Fibroblast of villous mesenchyme (primary cell): ENCODE measurements around the gene ZCCHC2. TPM values are rescaled to one million over a fixed set of nuclear protein-coding genes. Genes with fewer than 3 reads are reported as not detected.

Source experiments
- DNase-seq: peaks from one replicate; pipeline ENCODE4 v3.0.0-alpha.2; 2010; ENCODE audit warnings: low read depth
- H3K4me3 ChIP-seq: 2 replicates; pipeline ENCODE4 v1.5.1; 2011; ENCODE audit warnings: low read depth, mild to moderate bottlenecking, low read length
- total RNA-seq: library from RNA; depleted of rRNA; stranded (reverse); fragments of >200 nt; gene quantifications from 2 replicates; pipeline ENCODE4 v1.2.3, GENCODE V29; 2012
- TF ChIP-seq, protein P1 (sequence below): IDR thresholded peaks from 2 replicates; pipeline ENCODE4 v1.5.1; 2012; ENCODE audit warnings: low read depth, mild to moderate bottlenecking, low read length; ENCODE audit not compliant: insufficient read depth

Gene ZCCHC2
- total RNA-seq, 1 donor: 9.5 TPM

DNA sequence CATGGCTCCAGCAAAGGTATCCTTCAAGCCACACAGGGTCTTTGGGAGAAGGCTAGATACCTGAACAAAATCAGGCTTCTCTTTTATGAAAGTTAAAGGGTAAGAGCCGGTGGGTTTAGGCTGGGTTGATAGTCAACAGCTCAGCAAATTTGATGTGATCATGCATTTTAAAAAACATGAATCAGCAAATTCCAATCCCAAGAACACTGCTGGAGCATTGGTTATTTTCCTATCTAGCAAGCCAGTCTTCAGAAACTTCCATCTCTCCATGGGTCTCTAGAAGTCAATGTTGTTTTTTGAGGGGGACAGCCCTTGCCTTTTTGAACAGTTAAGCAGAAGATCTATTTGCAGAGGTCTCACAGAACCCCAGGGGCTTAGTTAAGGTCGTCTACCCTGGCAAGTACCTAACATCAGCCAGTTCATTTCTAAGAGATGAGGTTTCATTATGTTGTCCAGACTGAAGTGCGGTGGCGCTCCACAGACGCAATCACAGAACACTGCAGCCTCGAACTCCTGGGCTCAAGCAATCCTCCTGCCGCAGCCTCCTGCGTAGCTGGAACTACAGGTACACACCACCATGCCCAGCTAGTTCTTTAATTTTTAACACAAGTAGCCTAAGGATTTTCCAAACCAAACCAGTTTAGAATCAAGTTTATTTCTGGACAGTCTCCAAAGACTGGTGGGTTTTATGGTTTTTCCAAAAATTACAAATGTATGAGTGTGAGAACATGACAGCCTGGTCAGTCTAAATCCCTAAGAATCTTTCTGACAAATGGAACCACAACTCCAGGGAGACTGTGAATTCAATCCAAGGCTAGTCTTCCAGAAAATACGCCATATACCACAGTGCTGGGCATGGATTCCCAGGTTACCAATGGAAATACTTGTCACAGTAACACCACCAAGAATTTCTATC is 4.1 kb upstream of the ZCCHC2 start:
- TF ChIP-seq, protein P1, sequence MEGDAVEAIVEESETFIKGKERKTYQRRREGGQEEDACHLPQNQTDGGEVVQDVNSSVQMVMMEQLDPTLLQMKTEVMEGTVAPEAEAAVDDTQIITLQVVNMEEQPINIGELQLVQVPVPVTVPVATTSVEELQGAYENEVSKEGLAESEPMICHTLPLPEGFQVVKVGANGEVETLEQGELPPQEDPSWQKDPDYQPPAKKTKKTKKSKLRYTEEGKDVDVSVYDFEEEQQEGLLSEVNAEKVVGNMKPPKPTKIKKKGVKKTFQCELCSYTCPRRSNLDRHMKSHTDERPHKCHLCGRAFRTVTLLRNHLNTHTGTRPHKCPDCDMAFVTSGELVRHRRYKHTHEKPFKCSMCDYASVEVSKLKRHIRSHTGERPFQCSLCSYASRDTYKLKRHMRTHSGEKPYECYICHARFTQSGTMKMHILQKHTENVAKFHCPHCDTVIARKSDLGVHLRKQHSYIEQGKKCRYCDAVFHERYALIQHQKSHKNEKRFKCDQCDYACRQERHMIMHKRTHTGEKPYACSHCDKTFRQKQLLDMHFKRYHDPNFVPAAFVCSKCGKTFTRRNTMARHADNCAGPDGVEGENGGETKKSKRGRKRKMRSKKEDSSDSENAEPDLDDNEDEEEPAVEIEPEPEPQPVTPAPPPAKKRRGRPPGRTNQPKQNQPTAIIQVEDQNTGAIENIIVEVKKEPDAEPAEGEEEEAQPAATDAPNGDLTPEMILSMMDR: no peak
- no peak overlapping the region for H3K4me3 ChIP-seq
- no peak for DNase-seq

DNA sequence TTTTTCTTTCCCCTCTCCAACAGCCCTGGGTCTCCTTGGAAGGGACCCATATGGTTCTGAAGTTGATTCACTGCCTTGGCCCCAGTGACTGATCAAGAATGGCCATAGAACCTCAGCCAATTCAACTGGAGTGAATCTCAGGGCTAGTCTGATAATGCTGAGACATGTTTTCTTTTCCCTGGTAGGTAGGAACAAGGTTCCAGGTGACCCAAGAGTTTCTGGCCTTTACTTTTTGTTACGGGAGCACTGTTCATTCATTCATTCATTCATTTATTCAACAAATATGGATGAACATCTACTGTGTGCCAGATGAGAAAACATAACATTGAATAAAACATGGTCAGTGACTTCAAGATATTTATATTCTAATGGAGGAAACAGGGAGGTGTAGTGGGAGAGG is 3.1 kb upstream of the ZCCHC2 start:
- no peak overlapping the region for H3K4me3 ChIP-seq
- no peak for DNase-seq
- TF ChIP-seq, protein P1: no peak

DNA sequence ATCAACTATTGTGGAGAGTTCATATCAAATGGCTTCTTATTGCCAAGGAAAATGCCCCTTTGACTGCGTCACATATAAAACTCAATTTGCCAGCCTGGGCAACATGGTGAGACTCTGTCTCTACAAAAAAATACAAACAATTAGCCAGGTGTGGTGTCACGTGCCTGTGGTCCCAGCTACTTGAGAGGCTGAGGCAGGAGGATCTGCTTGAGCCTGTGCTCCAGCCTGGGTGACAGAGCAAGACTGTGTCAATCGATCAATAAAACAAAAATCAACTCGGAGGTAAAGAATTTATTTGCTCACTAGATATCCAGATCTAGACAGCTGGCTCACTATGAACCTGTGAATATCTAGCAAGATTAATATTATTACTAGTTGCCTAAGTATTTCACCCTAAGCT is 1.7 kb upstream of the ZCCHC2 start:
- no peak for DNase-seq
- TF ChIP-seq, protein P1: no peak
- H3K4me3 ChIP-seq: no peak overlapping the region

DNA sequence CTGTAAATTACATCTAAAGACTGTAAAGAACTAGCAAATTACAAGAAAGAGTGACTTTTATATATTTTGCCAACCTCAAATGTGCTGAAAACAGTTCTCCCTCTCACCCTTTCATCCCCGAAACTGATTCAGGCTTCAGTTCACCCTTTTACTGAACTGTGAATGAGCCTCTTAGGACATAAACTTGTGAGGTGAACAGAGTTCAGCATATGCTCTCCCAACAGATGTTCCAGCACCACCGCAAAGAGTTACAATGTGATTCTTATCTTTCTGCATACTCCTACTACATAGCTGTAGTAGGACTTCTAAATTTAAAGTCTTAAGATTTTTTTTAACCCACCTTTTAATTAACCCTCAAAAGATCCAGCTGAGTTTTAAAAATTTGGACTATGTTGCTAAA is 1.2 kb upstream of the ZCCHC2 start:
- TF ChIP-seq, protein P1: no peak
- H3K4me3 ChIP-seq: peak overlapping the region; percentile 81
- DNase-seq: peak; percentile 80

DNA sequence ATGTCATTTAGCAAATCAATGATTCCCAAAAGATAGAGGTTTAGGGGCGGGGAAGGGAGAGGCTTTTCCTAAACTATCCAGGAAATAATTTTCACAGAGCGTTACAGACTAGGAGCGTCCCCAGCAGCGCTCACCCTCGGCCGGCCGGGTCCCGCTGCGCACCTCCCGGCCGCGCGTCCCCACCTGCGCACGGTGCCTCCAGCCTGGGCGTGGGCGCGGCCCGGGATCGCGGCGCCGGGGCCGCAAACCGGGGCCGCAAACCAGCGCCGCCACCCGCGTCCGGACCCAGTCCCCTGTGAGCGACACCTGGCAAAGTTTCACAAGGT is 684 bp upstream of the ZCCHC2 start:
- TF ChIP-seq, protein P1: no peak
- H3K4me3 ChIP-seq: peak overlapping the region; percentile 81
- no peak for DNase-seq

DNA sequence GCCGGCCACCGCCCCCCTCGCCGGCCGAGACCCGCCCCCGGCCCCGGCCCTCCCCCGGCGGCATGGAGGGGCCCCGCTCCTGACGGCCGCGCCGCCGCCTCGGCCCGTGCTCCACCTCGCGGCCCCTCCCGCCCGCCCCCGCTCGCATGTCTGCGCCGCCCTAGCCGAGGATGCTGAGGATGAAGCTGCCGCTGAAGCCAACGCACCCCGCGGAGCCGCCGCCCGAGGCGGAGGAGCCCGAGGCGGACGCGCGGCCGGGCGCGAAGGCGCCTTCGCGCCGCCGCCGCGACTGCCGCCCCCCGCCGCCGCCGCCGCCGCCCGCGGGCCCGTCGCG is 397 bp downstream of the ZCCHC2 start:
- no peak for DNase-seq
- TF ChIP-seq, protein P1: no peak
- peak overlapping the region; percentile 81 for H3K4me3 ChIP-seq
